ENCODE measurements around the gene ENC1.

DNA sequence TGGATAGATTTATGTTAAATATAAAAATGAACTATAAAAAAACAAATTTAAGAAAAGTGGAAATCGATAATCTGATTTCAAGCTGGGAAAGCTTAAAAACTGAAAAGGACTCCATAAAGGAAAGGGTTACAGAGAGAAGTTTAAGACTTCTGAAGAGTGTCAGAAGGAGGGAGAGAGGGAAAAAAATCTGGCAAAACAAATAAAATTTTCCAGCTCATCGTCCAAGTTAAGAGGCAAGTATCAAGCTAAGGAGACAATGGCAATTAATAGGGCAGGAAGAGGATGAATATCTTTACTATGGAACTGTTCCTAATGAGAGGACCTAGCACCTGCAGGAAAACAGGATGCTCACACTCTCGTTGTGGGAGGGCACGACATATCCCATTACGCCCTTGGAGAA lies 24.0 kb upstream of the ENC1 start:
- TF ChIP-seq, protein P1, sequence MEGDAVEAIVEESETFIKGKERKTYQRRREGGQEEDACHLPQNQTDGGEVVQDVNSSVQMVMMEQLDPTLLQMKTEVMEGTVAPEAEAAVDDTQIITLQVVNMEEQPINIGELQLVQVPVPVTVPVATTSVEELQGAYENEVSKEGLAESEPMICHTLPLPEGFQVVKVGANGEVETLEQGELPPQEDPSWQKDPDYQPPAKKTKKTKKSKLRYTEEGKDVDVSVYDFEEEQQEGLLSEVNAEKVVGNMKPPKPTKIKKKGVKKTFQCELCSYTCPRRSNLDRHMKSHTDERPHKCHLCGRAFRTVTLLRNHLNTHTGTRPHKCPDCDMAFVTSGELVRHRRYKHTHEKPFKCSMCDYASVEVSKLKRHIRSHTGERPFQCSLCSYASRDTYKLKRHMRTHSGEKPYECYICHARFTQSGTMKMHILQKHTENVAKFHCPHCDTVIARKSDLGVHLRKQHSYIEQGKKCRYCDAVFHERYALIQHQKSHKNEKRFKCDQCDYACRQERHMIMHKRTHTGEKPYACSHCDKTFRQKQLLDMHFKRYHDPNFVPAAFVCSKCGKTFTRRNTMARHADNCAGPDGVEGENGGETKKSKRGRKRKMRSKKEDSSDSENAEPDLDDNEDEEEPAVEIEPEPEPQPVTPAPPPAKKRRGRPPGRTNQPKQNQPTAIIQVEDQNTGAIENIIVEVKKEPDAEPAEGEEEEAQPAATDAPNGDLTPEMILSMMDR (IDR thresholded peaks at IDR 0.05; ENCODE audit: low read length): no peak
- no peak for TF ChIP-seq EZH2 (IDR thresholded peaks at IDR 0.05; ENCODE audit: borderline replicate concordance, low read length)
